GM12891 (cell line): ENCODE measurements around the gene HSD11B1.

Experiments
- DNase-seq: peaks from one replicate; pipeline ENCODE4 v3.0.0; 2011; ENCODE audit warnings: low spot score; ENCODE audit not compliant: insufficient read length
- FAIRE-seq: peaks from 2 replicates; lab custom pipeline; 2011; peaks lifted over from hg19 to GRCh38; lab: Jason Lieb, UNC
- PAX5 ChIP-seq: IDR thresholded peaks from 2 replicates; pipeline ENCODE4 v1.6.1; 2011; ENCODE audit warnings: low read length, moderate library complexity, mild to moderate bottlenecking; ENCODE audit not compliant: insufficient read depth, severe bottlenecking
- POLR2A ChIP-seq: IDR thresholded peaks from 2 replicates; pipeline ENCODE4 v1.6.1; 2011; ENCODE audit warnings: low read depth, low read length, control low read depth
- POLR2AphosphoS5 ChIP-seq: IDR thresholded peaks from 2 replicates; pipeline ENCODE4 v1.6.1; 2011; ENCODE audit warnings: low read depth, low read length, control low read depth
- POU2F2 ChIP-seq: IDR thresholded peaks from 2 replicates; pipeline ENCODE4 v1.6.1; 2011; ENCODE audit warnings: low read depth, mild to moderate bottlenecking, control low read depth, low read length, moderate library complexity
- SPI1 ChIP-seq: IDR thresholded peaks from 2 replicates; pipeline ENCODE4 v1.6.1; 2011; ENCODE audit warnings: low read depth, low read length, control low read depth
- TAF1 ChIP-seq: IDR thresholded peaks from 2 replicates; pipeline ENCODE4 v1.6.1; 2011; ENCODE audit warnings: low read depth, low read length, control low read depth

The HSD11B1 gene

GRCh38 chr1:209672705-209673630 lies 31.7 kb upstream of the HSD11B1 start:
- TF ChIP-seq POLR2AphosphoS5, result no peak
- TF ChIP-seq PAX5, result no peak
- no peak for TF ChIP-seq TAF1
- TF ChIP-seq POU2F2, result no peak
- TF ChIP-seq POLR2A, result no peak
- TF ChIP-seq SPI1, result peak; percentile 99
- DNase-seq (peak; percentile 56), FAIRE-seq (peak; percentile 92)

GRCh38 chr1:209673631-209674417 lies 30.8 kb upstream of the HSD11B1 start:
- TF ChIP-seq TAF1, result no peak
- TF ChIP-seq SPI1, result no peak
- no peak for TF ChIP-seq POU2F2
- no peak for TF ChIP-seq POLR2AphosphoS5
- TF ChIP-seq POLR2A, result no peak
- TF ChIP-seq PAX5, result no peak
- DNase-seq (no peak), FAIRE-seq (no peak)

GRCh38 chr1:209674957-209675564 lies 29.6 kb upstream of the HSD11B1 start, which contains the start of gene G0S2:
TSS of gene G0S2 (plus strand) at chr1:209675412. CDS start at chr1:209675685, 273 bp downstream.
- DNase-seq (no peak), FAIRE-seq (no peak)
- TF ChIP-seq TAF1 (no peak), POU2F2 (no peak), PAX5 (no peak), POLR2A (no peak), SPI1 (no peak), POLR2AphosphoS5 (no peak)

GRCh38 chr1:209675565-209676154 lies 29.0 kb upstream of the HSD11B1 start:
- FAIRE-seq (no peak), DNase-seq (no peak)
- TF ChIP-seq PAX5 (no peak), POU2F2 (no peak), TAF1 (no peak), SPI1 (no peak), POLR2A (no peak), POLR2AphosphoS5 (no peak)

- DNase-seq (no peak), FAIRE-seq (peak; percentile 26)
- TF ChIP-seq POU2F2 (no peak), POLR2AphosphoS5 (no peak), PAX5 (no peak), SPI1 (no peak), TAF1 (no peak), POLR2A (no peak)
These were observed 25.6 kb upstream of the HSD11B1 start for GRCh38 chr1:209678981-209679539.

- no peak for FAIRE-seq
- no peak for TF ChIP-seq POLR2A
- no peak for TF ChIP-seq SPI1
- no peak for TF ChIP-seq PAX5
- TF ChIP-seq POLR2AphosphoS5, result no peak
- no peak for TF ChIP-seq TAF1
- TF ChIP-seq POU2F2, result no peak
- no peak for DNase-seq
These were observed 18.8 kb upstream of the HSD11B1 start for GRCh38 chr1:209685821-209686220.

- no peak for TF ChIP-seq SPI1
- no peak for TF ChIP-seq POU2F2
- TF ChIP-seq POLR2A, result no peak
- TF ChIP-seq POLR2AphosphoS5, result no peak
- no peak for TF ChIP-seq TAF1
- no peak for TF ChIP-seq PAX5
- DNase-seq (no peak), FAIRE-seq (no peak)
These were observed 18.3 kb upstream of the HSD11B1 start for GRCh38 chr1:209686322-209686721.

GRCh38 chr1:209688746-209689234 lies 15.9 kb upstream of the HSD11B1 start:
- no peak for DNase-seq
- no peak for FAIRE-seq
- no peak for TF ChIP-seq POLR2A
- no peak for TF ChIP-seq SPI1
- no peak for TF ChIP-seq POU2F2
- TF ChIP-seq POLR2AphosphoS5, result no peak
- TF ChIP-seq PAX5, result no peak
- TF ChIP-seq TAF1, result no peak
